ENCODE data around the gene NOTO. TPM values are rescaled to one million over a fixed set of nuclear protein-coding genes. Genes with fewer than 3 reads are reported as not detected.

NOTO gene
- polyA plus RNA-seq, 1 donor from 2014 or later = not detected

GRCh38 chr2:73217826-73218225, 15.5 kb downstream of the NOTO start:
- H3K27ac ChIP-seq (ENCODE audit: low read length) = no peak overlapping the region
- no peaks in the 10 kb centered on the region for H3K9me3 ChIP-seq (ENCODE audit: low read length)
- H3K36me3 ChIP-seq (ENCODE audit: insufficient read depth, low read length) = peaks cover 6% of the 10 kb centered on the region
- no peaks in the 10 kb centered on the region for H3K79me2 ChIP-seq (replicated peaks; ENCODE audit: insufficient read depth, low read length)
- H4K20me1 ChIP-seq (ENCODE audit: insufficient read depth) = no peaks in the 10 kb centered on the region
- no peak overlapping the region for H3K4me2 ChIP-seq (ENCODE audit: low read length)
- no peak overlapping the region for H2AFZ ChIP-seq (ENCODE audit: low read depth, low read length)
- no peaks in the 10 kb centered on the region for H3K9me2 ChIP-seq (ENCODE audit: insufficient read depth, low read length)
- H3K9ac ChIP-seq (ENCODE audit: low read length) = no peak overlapping the region
- no peak for TF ChIP-seq POLR2AphosphoS5 (IDR thresholded peaks at IDR 0.05)
- no peak for TF ChIP-seq RAD21 (conservative IDR thresholded peaks at IDR 0.05)
- no peak for TF ChIP-seq EZH2 (IDR thresholded peaks at IDR 0.05; ENCODE audit: borderline replicate concordance, insufficient read depth, low read length, poor library complexity, severe bottlenecking)
- TF ChIP-seq REST (IDR thresholded peaks at IDR 0.05; ENCODE audit: borderline replicate concordance) = no peak
- no peak for TF ChIP-seq CTCF (IDR thresholded peaks at IDR 0.05; ENCODE audit: poor library complexity, severe bottlenecking)
- TF ChIP-seq TAF1 (IDR thresholded peaks at IDR 0.05; ENCODE audit: low read depth) = no peak
- TF ChIP-seq MXI1 (conservative IDR thresholded peaks at IDR 0.05; ENCODE audit: poor library complexity, severe bottlenecking) = no peak
- H3F3A ChIP-seq (ENCODE audit: insufficient read depth, low read length, poor library complexity, severe bottlenecking) = no peaks in the 10 kb centered on the region
- no peaks in the 10 kb centered on the region for H3K27me3 ChIP-seq (ENCODE audit: insufficient read depth, low read depth, low read length)
- H3K4me3 ChIP-seq (ENCODE audit: low read length) = no peak overlapping the region

- Histone ChIP-seq H3K27ac (ENCODE audit: low read length) (no peak overlapping the region), H3K9me2 (ENCODE audit: insufficient read depth, low read length) (no peaks in the 10 kb centered on the region), H2AFZ (ENCODE audit: low read depth, low read length) (no peak overlapping the region), H3F3A (ENCODE audit: insufficient read depth, low read length, poor library complexity, severe bottlenecking) (no peaks in the 10 kb centered on the region), H3K4me3 (ENCODE audit: low read length) (no peak overlapping the region), H3K9ac (ENCODE audit: low read length) (no peak overlapping the region), H3K27me3 (ENCODE audit: insufficient read depth, low read depth, low read length) (no peaks in the 10 kb centered on the region), H4K20me1 (ENCODE audit: insufficient read depth) (no peaks in the 10 kb centered on the region), H3K79me2 (replicated peaks; ENCODE audit: insufficient read depth, low read length) (no peaks in the 10 kb centered on the region), H3K4me2 (ENCODE audit: low read length) (no peak overlapping the region), H3K36me3 (ENCODE audit: insufficient read depth, low read length) (peaks cover 6% of the 10 kb centered on the region), H3K9me3 (ENCODE audit: low read length) (no peaks in the 10 kb centered on the region)
- TF ChIP-seq RAD21 (conservative IDR thresholded peaks at IDR 0.05) (no peak), POLR2AphosphoS5 (IDR thresholded peaks at IDR 0.05) (no peak), EP300 (conservative IDR thresholded peaks at IDR 0.05; ENCODE audit: poor library complexity, severe bottlenecking) (no peak), EZH2 (IDR thresholded peaks at IDR 0.05; ENCODE audit: borderline replicate concordance, insufficient read depth, low read length, poor library complexity, severe bottlenecking) (no peak), TAF1 (IDR thresholded peaks at IDR 0.05; ENCODE audit: low read depth) (no peak), MXI1 (conservative IDR thresholded peaks at IDR 0.05; ENCODE audit: poor library complexity, severe bottlenecking) (no peak), SMC3 (conservative IDR thresholded peaks at IDR 0.05; ENCODE audit: poor library complexity) (no peak), CTCF (IDR thresholded peaks at IDR 0.05; ENCODE audit: poor library complexity, severe bottlenecking) (no peak), REST (IDR thresholded peaks at IDR 0.05; ENCODE audit: borderline replicate concordance) (no peak)
Observed at GRCh38 chr2:73218298-73218697, 15.9 kb downstream of the NOTO start.
